GM12878 (cell line): ENCODE data around the gene QSOX1. TPM values are rescaled to one million over a fixed set of nuclear protein-coding genes. Genes with fewer than 3 reads are reported as not detected.
A peak's percentile ranks its signal among the peaks of the same experiment; 100 is the strongest.

Experiments used
- ASH2L ChIP-seq: fragments of 300-600, 200-600 bp; sonication (generic); IDR thresholded peaks from 2 replicates; pipeline ENCODE4 v1.6.1; 2017; ENCODE audit warnings: low read depth, mild to moderate bottlenecking, borderline replicate concordance
- CHD2 ChIP-seq: IDR thresholded peaks from 2 replicates; pipeline ENCODE4 v1.6.1; 2011; ENCODE audit warnings: low read depth, low read length, improper control_type of control experiment, borderline replicate concordance
- ETV6 ChIP-seq, 2 experiments: fragments of 450-650 bp in 1 of 2; IDR thresholded peaks in 1 of 2; conservative IDR thresholded peaks in 1 of 2; 2 replicates each; pipeline ENCODE4 v1.6.1; 2014; ENCODE audit warnings: antibody characterized with exemption in 1 of 2, borderline replicate concordance in 1 of 2, low read depth in 1 of 2, mild to moderate bottlenecking in 1 of 2, moderate library complexity in 1 of 2
- EZH2 ChIP-seq: IDR thresholded peaks from 2 replicates; pipeline ENCODE4 v1.6.1; 2012; ENCODE audit warnings: low read depth, mild to moderate bottlenecking, control low read depth, inconsistent platforms, low read length, borderline replicate concordance; ENCODE audit not compliant: control insufficient read depth
- NBN ChIP-seq: fragments of 450-650 bp; IDR thresholded peaks from 2 replicates; pipeline ENCODE4 v1.6.1; 2016
- PAX8 ChIP-seq: fragments of 450-650 bp; IDR thresholded peaks from 2 replicates; pipeline ENCODE4 v1.6.1; 2017; ENCODE audit warnings: mild to moderate bottlenecking, moderate library complexity
- RAD21 ChIP-seq: IDR thresholded peaks from 2 replicates; pipeline ENCODE4 v1.6.1; 2011; ENCODE audit warnings: mild to moderate bottlenecking, low read depth, low read length, moderate library complexity; ENCODE audit not compliant: insufficient read depth
- SIX5 ChIP-seq: IDR thresholded peaks from 2 replicates; pipeline ENCODE4 v1.6.1; 2011; ENCODE audit warnings: mild to moderate bottlenecking, low read depth, low read length, moderate library complexity; ENCODE audit not compliant: severe bottlenecking
- SKIL ChIP-seq: fragments of 450-650 bp; IDR thresholded peaks from 2 replicates; pipeline ENCODE4 v1.6.1; 2017; ENCODE audit warnings: mild to moderate bottlenecking, low read depth, inconsistent platforms; ENCODE audit not compliant: poor library complexity, severe bottlenecking
- SMAD1 ChIP-seq: fragments of 450-650 bp; IDR thresholded peaks from 2 replicates; pipeline ENCODE4 v1.6.1; 2018; ENCODE audit warnings: mild to moderate bottlenecking, low read depth; ENCODE audit not compliant: partially characterized antibody
- STAT1 ChIP-seq: fragments of 450-650 bp; conservative IDR thresholded peaks from 2 replicates; pipeline ENCODE4 v1.6.1; 2014; ENCODE audit warnings: antibody characterized with exemption, mild to moderate bottlenecking
- SUPT20H ChIP-seq: IDR thresholded peaks from 2 replicates; pipeline ENCODE4 v1.6.1; 2011; ENCODE audit warnings: low read depth, mild to moderate bottlenecking, low read length, moderate library complexity, borderline replicate concordance; ENCODE audit not compliant: control insufficient read depth
- SUZ12 ChIP-seq: fragments of 200-600 bp; sonication (generic); IDR thresholded peaks from one replicate; pipeline ENCODE4 v1.6.1; 2018; ENCODE audit warnings: antibody characterized with exemption, mild to moderate bottlenecking; ENCODE audit not compliant: unreplicated experiment
- ZNF24 ChIP-seq: fragments of 450-650 bp; IDR thresholded peaks from 2 replicates; pipeline ENCODE4 v1.6.1; 2017; ENCODE audit warnings: antibody characterized with exemption, mild to moderate bottlenecking
- polyA plus RNA-seq, 11 experiments: library from polyadenylated mRNA; depleted of rRNA in 4 of 11; unstranded in 6 of 11; stranded (reverse) in 5 of 11; fragments of >200 nt; fragmentation: Nextera tagmentation in 4 of 11; fragmentation: Illumina TruSeq in 1 of 11; extraction: Ambion mirVana in 4 of 11; extraction: Trizol in 1 of 11; gene quantifications; 1 replicate in 1 of 11; 2 replicates in 10 of 11; pipeline versions ENCODE4 v1.2.1 to v1.2.3, GENCODE V29; 2011 to 2016; ENCODE audit warnings: inconsistent platforms in 2 of 11, missing spikeins in 2 of 11, low read depth in 1 of 11
- total RNA-seq, 4 experiments: library from RNA; depleted of rRNA in 3 of 4; stranded (reverse); fragments of >200 nt in 3 of 4; fragmentation: Illumina TruSeq in 1 of 4; extraction: Trizol in 1 of 4; gene quantifications; 2 replicates each; pipeline versions ENCODE4 v1.2.1 to v1.2.3, GENCODE V29; 2013 to 2021
- TF ChIP-seq, protein P1 (sequence below): fragments of 450-650 bp; IDR thresholded peaks from 2 replicates; pipeline ENCODE4 v1.6.1; 2018; ENCODE audit warnings: borderline replicate concordance, mild to moderate bottlenecking; ENCODE audit not compliant: partially characterized antibody
- TF ChIP-seq, protein P2 (sequence below): fragments of 150-350 bp; IDR thresholded peaks from 2 replicates; pipeline ENCODE4 v1.6.1; 2016; ENCODE audit warnings: low read depth, low read length
- TF ChIP-seq, protein P3 (sequence below): fragments of 450-650 bp; IDR thresholded peaks from 2 replicates; pipeline ENCODE4 v1.6.1; 2017; ENCODE audit warnings: mild to moderate bottlenecking

The QSOX1 gene
- total and polyA plus RNA-seq, 10 of the 15 experiments (the other 5 are each of a cell fraction or from before 2014, with no cell fraction given), result 1.8 to 31.3 (median 11.2) TPM

DNA sequence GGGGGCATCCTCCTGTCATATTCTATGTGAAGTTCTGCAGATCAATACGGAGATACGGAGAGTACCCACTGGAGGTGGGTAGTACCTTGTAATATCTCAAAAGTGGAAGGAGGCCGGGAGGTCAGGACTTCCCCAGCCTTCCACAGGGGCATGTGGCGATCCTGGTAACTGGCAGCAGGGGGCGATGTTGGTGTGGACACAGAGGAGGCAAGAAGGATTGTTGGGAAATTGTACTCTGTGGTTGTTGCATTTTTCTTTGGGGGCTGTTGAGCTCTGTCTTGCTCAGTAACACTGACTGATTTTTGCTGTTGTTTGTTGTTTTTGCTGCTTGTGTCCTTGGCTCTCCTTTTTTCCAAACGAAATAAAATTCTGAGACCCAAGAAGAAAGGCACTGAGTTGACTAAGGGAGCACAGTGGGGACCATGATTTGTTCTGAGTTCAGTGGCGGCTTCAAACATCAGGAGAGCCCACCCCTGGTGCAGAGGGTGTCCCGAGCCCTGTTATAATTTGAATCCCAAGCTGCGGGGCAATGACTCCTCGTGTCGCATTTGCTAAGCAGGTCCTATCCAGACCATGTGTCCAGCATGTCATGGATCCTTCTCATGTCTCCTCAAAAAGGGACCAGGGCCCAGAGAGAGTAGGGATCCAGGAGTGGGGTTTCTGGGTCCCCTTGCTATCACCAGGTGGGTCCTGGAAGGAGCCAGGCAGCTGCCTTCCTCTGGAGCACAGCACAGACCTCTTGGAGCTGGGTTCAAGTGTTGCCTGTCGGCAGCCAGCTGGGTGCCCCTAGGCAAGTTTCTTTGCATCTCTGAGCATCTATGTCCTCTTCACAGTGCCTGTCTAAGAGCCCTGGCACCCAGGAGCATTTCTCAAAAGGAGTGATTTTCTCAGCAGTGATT lies 98.2 kb downstream of the QSOX1 start (continued):
- TF ChIP-seq, protein P1, sequence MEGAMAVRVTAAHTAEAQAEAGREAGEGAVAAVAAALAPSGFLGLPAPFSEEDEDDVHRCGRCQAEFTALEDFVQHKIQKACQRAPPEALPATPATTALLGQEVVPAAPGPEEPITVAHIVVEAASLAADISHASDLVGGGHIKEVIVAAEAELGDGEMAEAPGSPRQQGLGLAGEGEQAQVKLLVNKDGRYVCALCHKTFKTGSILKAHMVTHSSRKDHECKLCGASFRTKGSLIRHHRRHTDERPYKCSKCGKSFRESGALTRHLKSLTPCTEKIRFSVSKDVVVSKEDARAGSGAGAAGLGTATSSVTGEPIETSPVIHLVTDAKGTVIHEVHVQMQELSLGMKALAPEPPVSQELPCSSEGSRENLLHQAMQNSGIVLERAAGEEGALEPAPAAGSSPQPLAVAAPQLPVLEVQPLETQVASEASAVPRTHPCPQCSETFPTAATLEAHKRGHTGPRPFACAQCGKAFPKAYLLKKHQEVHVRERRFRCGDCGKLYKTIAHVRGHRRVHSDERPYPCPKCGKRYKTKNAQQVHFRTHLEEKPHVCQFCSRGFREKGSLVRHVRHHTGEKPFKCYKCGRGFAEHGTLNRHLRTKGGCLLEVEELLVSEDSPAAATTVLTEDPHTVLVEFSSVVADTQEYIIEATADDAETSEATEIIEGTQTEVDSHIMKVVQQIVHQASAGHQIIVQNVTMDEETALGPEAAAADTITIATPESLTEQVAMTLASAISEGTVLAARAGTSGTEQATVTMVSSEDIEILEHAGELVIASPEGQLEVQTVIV, result no peak
- TF ChIP-seq, protein P2, sequence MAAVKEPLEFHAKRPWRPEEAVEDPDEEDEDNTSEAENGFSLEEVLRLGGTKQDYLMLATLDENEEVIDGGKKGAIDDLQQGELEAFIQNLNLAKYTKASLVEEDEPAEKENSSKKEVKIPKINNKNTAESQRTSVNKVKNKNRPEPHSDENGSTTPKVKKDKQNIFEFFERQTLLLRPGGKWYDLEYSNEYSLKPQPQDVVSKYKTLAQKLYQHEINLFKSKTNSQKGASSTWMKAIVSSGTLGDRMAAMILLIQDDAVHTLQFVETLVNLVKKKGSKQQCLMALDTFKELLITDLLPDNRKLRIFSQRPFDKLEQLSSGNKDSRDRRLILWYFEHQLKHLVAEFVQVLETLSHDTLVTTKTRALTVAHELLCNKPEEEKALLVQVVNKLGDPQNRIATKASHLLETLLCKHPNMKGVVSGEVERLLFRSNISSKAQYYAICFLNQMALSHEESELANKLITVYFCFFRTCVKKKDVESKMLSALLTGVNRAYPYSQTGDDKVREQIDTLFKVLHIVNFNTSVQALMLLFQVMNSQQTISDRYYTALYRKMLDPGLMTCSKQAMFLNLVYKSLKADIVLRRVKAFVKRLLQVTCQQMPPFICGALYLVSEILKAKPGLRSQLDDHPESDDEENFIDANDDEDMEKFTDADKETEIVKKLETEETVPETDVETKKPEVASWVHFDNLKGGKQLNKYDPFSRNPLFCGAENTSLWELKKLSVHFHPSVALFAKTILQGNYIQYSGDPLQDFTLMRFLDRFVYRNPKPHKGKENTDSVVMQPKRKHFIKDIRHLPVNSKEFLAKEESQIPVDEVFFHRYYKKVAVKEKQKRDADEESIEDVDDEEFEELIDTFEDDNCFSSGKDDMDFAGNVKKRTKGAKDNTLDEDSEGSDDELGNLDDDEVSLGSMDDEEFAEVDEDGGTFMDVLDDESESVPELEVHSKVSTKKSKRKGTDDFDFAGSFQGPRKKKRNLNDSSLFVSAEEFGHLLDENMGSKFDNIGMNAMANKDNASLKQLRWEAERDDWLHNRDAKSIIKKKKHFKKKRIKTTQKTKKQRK, result no peak
- TF ChIP-seq ZNF24, result no peak
- TF ChIP-seq SKIL, result no peak
- no peak for TF ChIP-seq CHD2
- TF ChIP-seq RAD21, result peak; percentile 86
- no peak for TF ChIP-seq ASH2L
- no peak for TF ChIP-seq PAX8
- TF ChIP-seq NBN, result peak; percentile 48; the same call in 1 of the 2 replicates
- TF ChIP-seq SUPT20H, result no peak
- TF ChIP-seq EZH2, result no peak
- no peak for TF ChIP-seq SMAD1
- TF ChIP-seq STAT1, result 0 out of 2 replicates have a peak, but pooled peaks have one; percentile 23
- TF ChIP-seq ETV6 (conservative IDR thresholded peaks at IDR 0.05 in 1 of 2, IDR thresholded peaks at IDR 0.05 in 1 of 2; ENCODE audit: borderline replicate concordance in 1 of 2, low read depth in 1 of 2), result no peak
- TF ChIP-seq SUZ12, result no peak
- TF ChIP-seq SIX5, result no peak
- TF ChIP-seq, protein P3, sequence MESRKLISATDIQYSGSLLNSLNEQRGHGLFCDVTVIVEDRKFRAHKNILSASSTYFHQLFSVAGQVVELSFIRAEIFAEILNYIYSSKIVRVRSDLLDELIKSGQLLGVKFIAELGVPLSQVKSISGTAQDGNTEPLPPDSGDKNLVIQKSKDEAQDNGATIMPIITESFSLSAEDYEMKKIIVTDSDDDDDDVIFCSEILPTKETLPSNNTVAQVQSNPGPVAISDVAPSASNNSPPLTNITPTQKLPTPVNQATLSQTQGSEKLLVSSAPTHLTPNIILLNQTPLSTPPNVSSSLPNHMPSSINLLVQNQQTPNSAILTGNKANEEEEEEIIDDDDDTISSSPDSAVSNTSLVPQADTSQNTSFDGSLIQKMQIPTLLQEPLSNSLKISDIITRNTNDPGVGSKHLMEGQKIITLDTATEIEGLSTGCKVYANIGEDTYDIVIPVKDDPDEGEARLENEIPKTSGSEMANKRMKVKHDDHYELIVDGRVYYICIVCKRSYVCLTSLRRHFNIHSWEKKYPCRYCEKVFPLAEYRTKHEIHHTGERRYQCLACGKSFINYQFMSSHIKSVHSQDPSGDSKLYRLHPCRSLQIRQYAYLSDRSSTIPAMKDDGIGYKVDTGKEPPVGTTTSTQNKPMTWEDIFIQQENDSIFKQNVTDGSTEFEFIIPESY, result no peak
